DMS153 (cell line): Measurements from ENCODE around the gene ZG16.
"Not testable (repeated sequence)": the region's sequence is repeated elsewhere in the genome, so short reads cannot be mapped to it uniquely, and the experiment has no call there.

Source experiments
- DNase-seq: peaks from one replicate; lab custom pipeline; 2025; lab: John Stamatoyannopoulos, UW

Gene ZG16

GRCh38 chr16:29748760-29749149, 29.3 kb upstream of the ZG16 start:
- not testable (repeated sequence) for DNase-seq

- DNase-seq, result no peak
Observed at GRCh38 chr16:29753516-29753915, 24.5 kb upstream of the ZG16 start.

GRCh38 chr16:29756654-29757053, 21.4 kb upstream of the ZG16 start:
- no peak for DNase-seq

DNA sequence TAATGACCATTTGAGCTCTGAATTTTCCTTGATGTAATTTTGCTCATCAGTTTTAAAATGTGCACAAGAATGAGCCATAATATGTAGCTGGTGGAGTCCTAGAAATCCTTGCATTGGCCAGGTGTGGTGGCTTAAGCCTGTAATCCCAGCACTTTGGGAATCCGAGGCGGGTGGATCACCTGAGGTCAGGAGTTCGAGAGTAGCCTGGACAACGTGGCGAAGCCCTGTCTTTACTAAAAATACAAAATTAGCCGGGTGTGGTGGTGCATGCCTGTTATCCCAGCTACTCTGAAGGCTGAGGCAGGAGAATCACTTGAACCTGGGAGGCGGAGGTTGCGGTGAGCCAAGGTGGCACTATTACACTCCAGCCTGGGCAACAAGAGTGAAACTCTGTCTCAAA, 21.0 kb upstream of the ZG16 start:
- not testable (repeated sequence) for DNase-seq

GRCh38 chr16:29757950-29758466, 20.0 kb upstream of the ZG16 start:
- no peak for DNase-seq

GRCh38 chr16:29760567-29761279, 17.3 kb upstream of the ZG16 start:
- peak; percentile 37 for DNase-seq

DNA sequence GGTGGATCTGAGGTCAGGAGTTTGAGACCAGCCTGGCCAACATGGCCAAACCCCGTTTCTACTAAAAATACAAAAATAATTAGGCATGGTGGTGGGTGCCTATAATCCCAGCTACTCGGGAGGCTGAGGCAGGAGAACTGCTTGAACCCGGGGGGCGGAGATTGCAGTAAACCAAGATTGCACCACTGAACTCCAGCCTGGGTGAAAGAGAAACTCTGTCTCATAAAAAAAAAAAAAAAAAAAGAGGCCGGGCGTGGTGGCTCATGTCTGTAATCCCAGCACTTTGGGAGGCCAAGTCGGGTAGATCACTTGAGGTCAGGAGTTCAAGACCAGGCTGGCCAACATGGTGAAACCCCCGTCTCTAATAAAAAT, 16.8 kb upstream of the ZG16 start:
- DNase-seq, result not testable (repeated sequence)

DNA sequence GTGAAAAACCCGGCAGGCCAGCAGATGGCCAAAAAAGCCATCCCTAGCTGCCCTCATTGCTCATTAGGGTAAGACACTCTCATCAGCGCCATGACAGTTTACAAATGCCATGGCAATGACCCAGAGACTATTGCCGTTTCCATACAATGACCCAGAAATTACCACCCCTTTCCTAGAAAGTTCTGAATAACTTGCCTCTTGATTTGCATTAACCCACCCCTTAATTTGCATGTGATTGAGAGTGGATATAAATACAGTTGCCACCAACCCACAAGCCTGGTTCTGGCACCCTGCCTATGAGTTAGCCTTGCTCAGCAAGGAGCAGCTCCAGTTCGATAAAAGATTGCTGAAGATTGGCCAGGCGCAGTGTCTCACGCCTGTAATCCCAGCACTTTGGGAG, 16.2 kb upstream of the ZG16 start:
- no peak for DNase-seq

- DNase-seq, result no peak
Observed at GRCh38 chr16:29763326-29763725, 14.7 kb upstream of the ZG16 start.

- DNase-seq, result peak; percentile 99
Observed at GRCh38 chr16:29765167-29766032, 12.7 kb upstream of the ZG16 start.

- DNase-seq, result no peak
Observed at GRCh38 chr16:29766571-29766970, 11.5 kb upstream of the ZG16 start.

DNA sequence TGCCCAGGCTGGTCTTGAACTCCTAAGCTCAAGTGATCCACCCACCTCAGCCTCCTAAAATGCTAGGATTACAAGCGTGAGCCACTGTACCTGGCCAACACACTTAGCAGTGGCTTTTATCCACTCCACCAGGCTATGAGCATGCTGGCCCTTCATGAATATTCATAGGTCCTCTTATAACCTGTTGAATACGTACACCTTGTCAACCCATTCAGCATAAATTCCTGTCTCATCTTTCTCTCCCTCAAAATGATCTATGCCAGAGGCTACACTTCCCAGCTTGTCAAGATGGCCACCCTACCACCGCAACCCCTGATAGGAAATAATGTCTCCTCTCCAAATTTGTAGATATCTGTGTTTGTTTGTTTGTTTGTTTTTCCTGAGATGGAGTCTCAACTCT, 11.0 kb upstream of the ZG16 start:
- no peak for DNase-seq

GRCh38 chr16:29769507-29769906, 8.5 kb upstream of the ZG16 start:
- no peak for DNase-seq

DNA sequence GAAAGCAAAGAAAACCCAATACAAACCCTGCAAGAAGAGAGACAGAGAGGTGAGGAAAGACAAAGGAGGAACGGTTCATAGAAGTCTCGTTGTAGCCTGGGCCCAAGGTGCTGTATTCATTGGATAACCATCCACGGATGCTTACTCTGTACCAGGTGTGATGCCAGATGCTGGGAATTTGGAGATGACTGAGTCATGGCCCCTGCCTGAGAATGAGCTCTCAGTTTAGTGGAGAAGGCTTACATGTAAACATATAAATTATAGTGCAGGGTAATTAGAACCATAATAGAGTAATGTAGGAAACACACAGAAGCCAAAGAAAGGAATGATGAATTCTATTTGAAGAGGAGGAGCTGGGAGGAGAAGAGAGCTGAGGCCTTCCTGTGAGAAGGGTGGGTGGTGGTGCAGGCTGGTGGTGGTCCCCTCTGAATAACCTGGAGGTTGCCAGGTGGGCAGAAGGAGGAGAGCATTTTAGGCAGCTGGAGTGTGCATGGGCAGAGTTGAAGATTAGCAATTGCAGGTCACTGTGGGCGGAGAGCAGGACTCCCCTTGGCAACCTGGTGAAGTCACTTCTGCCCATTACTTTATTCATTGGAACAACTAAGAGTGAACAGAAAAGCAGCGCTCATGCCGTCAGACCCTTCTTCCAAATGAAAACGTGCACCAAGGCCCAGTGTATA, 7.7 kb upstream of the ZG16 start:
- peak; percentile 37 for DNase-seq

GRCh38 chr16:29772330-29772729, 5.7 kb upstream of the ZG16 start:
- DNase-seq, result not testable (repeated sequence)

- no peak for DNase-seq
Observed at GRCh38 chr16:29774730-29775129, 3.3 kb upstream of the ZG16 start.

- DNase-seq, result no peak
Observed at GRCh38 chr16:29775742-29776408, 2.2 kb upstream of the ZG16 start.

GRCh38 chr16:29779474-29779873, 1.4 kb downstream of the ZG16 start:
- no peak for DNase-seq

DNA sequence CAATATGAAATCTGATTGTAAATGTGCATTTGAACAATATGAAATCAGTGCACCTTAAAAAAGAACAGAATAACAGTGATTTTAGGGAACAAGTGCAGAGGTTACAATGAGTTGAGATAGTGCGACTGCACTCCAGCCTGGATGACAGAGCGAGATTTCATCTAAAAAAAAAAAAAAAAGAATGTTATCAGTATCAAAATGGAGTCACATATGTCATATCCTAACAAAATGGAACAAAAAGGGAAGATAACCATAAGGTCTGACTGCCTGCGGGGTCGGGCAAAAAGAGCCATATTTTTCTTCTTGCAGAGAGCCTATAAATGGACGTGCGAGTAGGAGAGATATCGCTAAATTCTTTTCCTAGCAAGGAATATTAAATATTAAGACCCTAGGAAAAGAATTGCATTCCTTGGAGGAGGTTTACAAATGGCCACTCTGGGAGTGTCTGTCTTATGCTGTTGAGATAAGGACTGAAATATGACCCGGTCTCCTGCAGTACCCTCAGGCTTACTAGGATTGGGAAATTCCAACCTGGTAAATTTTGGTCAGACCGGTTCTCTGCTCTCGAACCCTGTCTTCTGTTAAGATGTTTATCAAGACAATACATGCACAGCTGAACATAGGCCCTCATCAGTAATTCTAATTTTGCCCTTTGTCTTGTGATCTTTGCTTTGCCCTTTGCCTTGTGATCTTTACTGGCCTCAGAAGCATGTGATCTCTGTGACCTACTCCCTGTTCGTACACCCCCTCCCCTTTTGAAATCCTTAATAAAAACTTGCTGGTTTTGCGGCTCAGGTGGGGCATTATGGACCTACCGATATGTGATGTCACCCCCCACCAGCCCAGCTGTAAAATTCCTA, 5.3 kb downstream of the ZG16 start:
- DNase-seq, result not testable (repeated sequence)

GRCh38 chr16:29784157-29784556, 6.1 kb downstream of the ZG16 start:
- DNase-seq, result no peak

DNA sequence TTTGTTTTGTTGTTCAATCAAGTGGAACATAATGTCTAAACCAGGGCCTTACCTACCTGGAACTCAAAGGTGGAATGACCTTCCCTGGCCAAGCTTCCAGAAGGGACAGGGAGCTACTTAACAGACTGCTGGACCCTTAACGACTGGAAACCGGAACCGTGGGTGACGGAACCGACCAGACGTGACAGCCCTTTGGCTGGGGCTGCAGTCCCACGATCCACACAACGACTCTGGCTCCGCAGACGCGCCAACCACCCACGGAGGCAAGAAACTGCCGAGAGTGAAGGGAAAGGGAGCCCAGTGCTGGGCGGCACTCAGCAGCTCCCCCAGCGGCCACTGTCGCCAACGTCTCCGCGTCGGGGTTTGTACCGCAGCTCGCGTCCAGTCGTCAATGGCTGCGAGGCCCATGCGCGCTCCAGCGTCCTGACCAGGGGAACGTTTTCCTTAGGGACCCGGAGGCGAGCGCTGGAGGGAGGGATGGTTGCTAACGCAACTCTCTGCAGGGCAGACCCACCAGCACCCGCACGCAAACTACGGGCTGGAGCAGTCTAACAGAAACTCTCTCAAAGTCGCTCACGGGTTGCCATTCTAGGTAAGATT, 6.9 kb downstream of the ZG16 start:
- DNase-seq, result no peak
